Calu3 (cell line): Measurements from ENCODE around the gene MRPL19. TPM values are rescaled to one million over a fixed set of nuclear protein-coding genes. Genes with fewer than 3 reads are reported as not detected.

Source experiments
- BruUV-seq: library from RNA; stranded (reverse); fragments of 400-500 nt; replicated peaks from 2 replicates; lab custom pipeline; 2021; lab: Mats Ljungman, UMichigan
- CTCF ChIA-PET: fragments of 300-600 bp; sonication (Branson Sonifier 250); formaldehyde crosslinking; loops from one replicate; lab custom pipeline; 2022; ENCODE audit warnings: antibody characterized with exemption; lab: Charles Lee
- DNase-seq: peaks from one replicate; pipeline ENCODE4 v3.0.0; 2022
- H3K27ac Mint-ChIP-seq: one replicate; pipeline ENCODE4 v1.8.0; 2022; ENCODE audit warnings: mixed read lengths; ENCODE audit not compliant: unreplicated experiment
- H3K27me3 Mint-ChIP-seq: one replicate; pipeline ENCODE4 v1.8.0; 2022; ENCODE audit warnings: mixed read lengths; ENCODE audit not compliant: unreplicated experiment
- H3K36me3 Mint-ChIP-seq: one replicate; pipeline ENCODE4 v1.8.0; 2022; ENCODE audit warnings: mild to moderate bottlenecking, moderate library complexity, mixed read lengths; ENCODE audit not compliant: insufficient read depth, unreplicated experiment
- H3K4me1 Mint-ChIP-seq: one replicate; pipeline ENCODE4 v1.8.0; 2022; ENCODE audit warnings: mild to moderate bottlenecking, low read depth, mixed read lengths; ENCODE audit not compliant: unreplicated experiment
- H3K4me3 Mint-ChIP-seq: one replicate; pipeline ENCODE4 v1.8.0; 2022; ENCODE audit warnings: mild to moderate bottlenecking, low read depth, moderate library complexity, mixed read lengths; ENCODE audit not compliant: unreplicated experiment
- H3K9me3 Mint-ChIP-seq: one replicate; pipeline ENCODE4 v1.8.0; 2022; ENCODE audit warnings: low read depth, mixed read lengths; ENCODE audit not compliant: unreplicated experiment
- intact Hi-C: fragments of 100-400 bp; cut with micrococcal nuclease; formaldehyde crosslinking; loops from one replicate; pipeline ENCODE4 v1.10.0; 2022; ENCODE audit not compliant: unreplicated experiment
- total RNA-seq: library from RNA; stranded (reverse); gene quantifications from 2 replicates; pipeline ENCODE4 v1.2.3, GENCODE V29; 2022
- TF ChIP-seq, protein P1 (sequence below): fragments of 200-600 bp; IDR thresholded peaks from one replicate; pipeline ENCODE4 v1.8.0; 2022; ENCODE audit warnings: antibody characterized with exemption; ENCODE audit not compliant: unreplicated experiment

The MRPL19 gene
- total RNA-seq, 1 experiment from 2014 or later = 53.3 TPM

DNA sequence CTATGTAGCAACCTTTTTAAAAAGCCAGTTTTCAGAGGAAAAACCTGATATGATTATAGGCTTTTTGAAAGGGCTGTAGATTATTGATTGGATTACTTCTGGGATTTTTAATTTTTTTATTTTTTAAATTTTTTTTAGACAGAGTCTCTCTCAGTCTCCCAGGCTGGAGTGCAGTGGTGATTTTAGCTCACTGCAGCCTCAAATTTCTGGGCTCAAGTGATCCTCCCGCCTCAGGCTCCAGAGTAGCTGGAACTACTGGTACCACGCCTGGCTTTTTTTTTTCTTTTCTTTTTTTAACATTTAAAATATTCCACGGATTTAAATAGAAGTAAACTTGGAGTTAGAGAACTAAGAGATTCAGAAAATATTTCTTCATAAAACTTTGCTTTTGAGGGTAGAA lies 1.2 kb downstream of the MRPL19 start:
- BruUV-seq = TSS peak; percentile 48
- H3K4me3 Mint-ChIP-seq = peak overlapping the region; percentile 91
- TF ChIP-seq, protein P1, sequence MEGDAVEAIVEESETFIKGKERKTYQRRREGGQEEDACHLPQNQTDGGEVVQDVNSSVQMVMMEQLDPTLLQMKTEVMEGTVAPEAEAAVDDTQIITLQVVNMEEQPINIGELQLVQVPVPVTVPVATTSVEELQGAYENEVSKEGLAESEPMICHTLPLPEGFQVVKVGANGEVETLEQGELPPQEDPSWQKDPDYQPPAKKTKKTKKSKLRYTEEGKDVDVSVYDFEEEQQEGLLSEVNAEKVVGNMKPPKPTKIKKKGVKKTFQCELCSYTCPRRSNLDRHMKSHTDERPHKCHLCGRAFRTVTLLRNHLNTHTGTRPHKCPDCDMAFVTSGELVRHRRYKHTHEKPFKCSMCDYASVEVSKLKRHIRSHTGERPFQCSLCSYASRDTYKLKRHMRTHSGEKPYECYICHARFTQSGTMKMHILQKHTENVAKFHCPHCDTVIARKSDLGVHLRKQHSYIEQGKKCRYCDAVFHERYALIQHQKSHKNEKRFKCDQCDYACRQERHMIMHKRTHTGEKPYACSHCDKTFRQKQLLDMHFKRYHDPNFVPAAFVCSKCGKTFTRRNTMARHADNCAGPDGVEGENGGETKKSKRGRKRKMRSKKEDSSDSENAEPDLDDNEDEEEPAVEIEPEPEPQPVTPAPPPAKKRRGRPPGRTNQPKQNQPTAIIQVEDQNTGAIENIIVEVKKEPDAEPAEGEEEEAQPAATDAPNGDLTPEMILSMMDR = no peak
- peaks cover 8% of the 10 kb centered on the region for H3K4me1 Mint-ChIP-seq
- H3K9me3 Mint-ChIP-seq = no peaks in the 10 kb centered on the region
- DNase-seq = no peak
- H3K36me3 Mint-ChIP-seq = peaks cover 27% of the 10 kb centered on the region
- H3K27me3 Mint-ChIP-seq = no peaks in the 10 kb centered on the region
- intact Hi-C loops = loop anchor here (2.0 kb wide), 1 partner anchor 59 kb away; no protein-coding TSS in a partner anchor
- H3K27ac Mint-ChIP-seq = no peak overlapping the region
- CTCF ChIA-PET = interaction anchor here (1.5 to 1.7 kb wide), 3 partner anchors 10 to 29 kb away, joined by 4 to 10 read pairs (median 4); no protein-coding TSS in a partner anchor

DNA sequence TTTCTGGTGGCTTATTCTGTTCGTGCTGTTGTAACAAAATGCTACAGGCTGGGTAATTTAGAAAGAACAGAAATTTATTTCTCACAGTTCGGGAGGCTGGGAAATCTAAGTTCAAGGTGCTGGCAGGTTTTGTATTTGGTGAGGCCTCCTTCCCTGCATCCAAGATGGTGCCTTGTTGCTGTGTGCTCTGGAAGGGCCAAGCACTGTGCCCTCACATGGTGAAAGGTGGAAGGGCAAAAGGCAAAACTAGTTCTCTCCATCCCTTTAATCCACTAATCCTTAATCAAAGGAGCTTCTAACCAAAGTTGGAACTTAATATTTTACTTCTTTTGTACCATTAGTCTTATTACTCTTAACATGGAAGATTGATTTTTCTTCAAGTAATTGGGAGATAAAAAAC lies 7.4 kb downstream of the MRPL19 start:
- Mint-ChIP-seq H3K4me3 (no peak overlapping the region), H3K27ac (no peak overlapping the region), H3K9me3 (no peaks in the 10 kb centered on the region), H3K27me3 (no peaks in the 10 kb centered on the region), H3K36me3 (peaks cover 15% of the 10 kb centered on the region), H3K4me1 (peaks cover 15% of the 10 kb centered on the region)
- no TSS peak for BruUV-seq
- TF ChIP-seq, protein P1 = no peak
- DNase-seq = no peak
- CTCF ChIA-PET = no interaction called here
- intact Hi-C loops = no loop called here

DNA sequence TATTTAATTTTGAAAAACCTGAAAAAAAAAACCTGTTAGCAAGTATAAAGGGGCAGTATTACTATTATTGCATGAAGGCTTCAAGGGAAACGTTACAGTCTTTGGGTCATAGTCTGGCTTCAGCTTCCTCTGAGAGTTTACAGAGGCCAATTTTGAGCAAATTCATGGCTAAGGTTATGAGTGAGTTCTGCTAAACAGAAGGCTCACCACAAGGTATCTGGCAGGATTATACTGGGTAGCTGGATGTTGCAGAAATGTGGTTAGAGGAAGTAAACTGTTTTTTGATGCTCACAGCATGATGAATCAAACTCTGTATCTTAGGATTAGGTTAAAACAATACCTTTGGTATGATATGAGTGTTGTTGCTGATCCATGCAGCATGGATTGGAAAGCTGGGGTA lies 9.3 kb downstream of the MRPL19 start:
- TF ChIP-seq, protein P1 = no peak
- peaks cover 8% of the 10 kb centered on the region for H3K4me1 Mint-ChIP-seq
- intact Hi-C loops = no loop called here
- H3K36me3 Mint-ChIP-seq = peaks cover 9% of the 10 kb centered on the region
- no TSS peak for BruUV-seq
- no peak for DNase-seq
- H3K27me3 Mint-ChIP-seq = no peaks in the 10 kb centered on the region
- no peak overlapping the region for H3K27ac Mint-ChIP-seq
- H3K9me3 Mint-ChIP-seq = no peaks in the 10 kb centered on the region
- no peak overlapping the region for H3K4me3 Mint-ChIP-seq
- CTCF ChIA-PET = interaction anchor here (1.6 kb wide), 1 partner anchor 11 kb away, joined by 3 read pairs; no protein-coding TSS in a partner anchor

DNA sequence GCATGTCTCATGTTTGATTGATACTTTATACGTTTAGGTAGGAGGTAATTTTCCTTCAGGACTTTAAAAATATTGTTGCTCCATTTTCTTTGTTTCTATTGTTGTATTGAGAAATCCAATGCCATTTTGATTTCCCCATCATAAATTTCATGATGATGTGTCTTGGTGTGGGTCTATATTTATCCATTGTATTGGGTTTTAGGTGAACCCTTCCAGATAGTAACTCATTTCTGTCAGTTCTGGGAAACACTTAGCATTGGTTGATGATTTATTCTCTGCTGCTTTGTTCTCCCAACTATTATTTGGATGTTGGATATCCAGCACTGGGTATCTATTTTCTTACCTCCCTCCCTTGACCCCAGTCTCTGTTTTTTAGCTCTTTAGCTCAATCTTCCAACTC lies 10.0 kb downstream of the MRPL19 start:
- Mint-ChIP-seq H3K36me3 (peaks cover 12% of the 10 kb centered on the region), H3K4me3 (no peak overlapping the region), H3K27me3 (no peaks in the 10 kb centered on the region), H3K9me3 (no peaks in the 10 kb centered on the region), H3K27ac (no peak overlapping the region), H3K4me1 (peaks cover 8% of the 10 kb centered on the region)
- TF ChIP-seq, protein P1 = no peak
- BruUV-seq = no TSS peak
- intact Hi-C loops = no loop called here
- CTCF ChIA-PET = interaction anchor here (1.6 kb wide), 1 partner anchor 10 kb away, joined by 3 read pairs; no protein-coding TSS in a partner anchor
- DNase-seq = no peak
